ENCODE measurements around the gene NPNT.

- TF ChIP-seq CTCF (IDR thresholded peaks at IDR 0.05), result no peak
- no peak for TF ChIP-seq POLR2A (IDR thresholded peaks at IDR 0.05)
- TF ChIP-seq POLR2AphosphoS5 (IDR thresholded peaks at IDR 0.05), result no peak
Observed at GRCh38 chr4:105875233-105875632, 20.0 kb upstream of the NPNT start.

All from suprapubic skin (tissue), 4 donors.